HG03457 (cell line): ENCODE results near the gene ANP32B.
"Not testable (repeated sequence)": the region's sequence is repeated elsewhere in the genome, so short reads cannot be mapped to it uniquely, and the experiment has no call there.

Experiments
- ATAC-seq: cut with Tn5 transposase; IDR thresholded peaks from one replicate; pipeline ENCODE4 v1.9.1; 2021; ENCODE audit warnings: moderate number of reproducible peaks; ENCODE audit not compliant: unreplicated experiment

The ANP32B gene

GRCh38 chr9:97991818-97992217, 8.7 kb downstream of the ANP32B start:
- no peak for ATAC-seq

DNA sequence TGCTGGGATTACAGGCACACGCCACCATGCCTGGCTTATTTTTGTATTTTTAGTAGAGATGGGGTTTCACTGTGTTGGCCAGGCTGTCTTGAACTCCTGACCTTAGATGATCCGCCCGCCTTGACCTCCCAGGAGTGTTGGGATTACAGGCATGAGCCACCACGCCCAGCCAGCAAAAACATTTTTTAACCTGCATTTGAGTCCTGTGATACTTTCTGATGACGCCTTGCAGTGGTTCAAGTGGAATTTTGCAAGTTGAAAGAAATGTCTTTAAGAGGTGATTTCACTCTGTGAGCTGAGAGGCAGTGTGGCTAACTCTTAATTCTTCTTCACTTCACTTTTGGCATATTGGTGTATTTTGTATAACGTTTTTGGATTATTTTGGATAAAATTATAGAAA, 9.1 kb downstream of the ANP32B start:
- ATAC-seq: no peak

DNA sequence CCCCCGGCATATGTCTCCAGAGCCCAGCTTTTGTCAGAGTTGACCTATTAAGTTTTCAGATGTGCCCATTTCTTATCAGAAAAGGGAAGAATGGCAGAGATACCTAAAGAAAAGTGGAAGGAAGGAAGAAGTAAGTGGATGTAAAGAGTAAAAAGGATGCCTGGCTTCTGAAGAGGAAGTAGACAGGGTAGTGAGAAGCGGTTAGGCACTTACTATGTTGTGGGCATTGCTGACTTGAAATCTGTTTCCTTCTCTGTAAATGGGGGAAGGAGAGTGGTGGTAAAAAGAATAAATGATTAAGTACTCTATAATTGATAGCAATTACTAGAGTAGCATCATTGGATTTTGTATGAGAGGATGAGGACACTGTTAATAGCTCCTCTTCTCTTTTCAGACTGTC, 9.9 kb downstream of the ANP32B start:
- ATAC-seq: no peak

DNA sequence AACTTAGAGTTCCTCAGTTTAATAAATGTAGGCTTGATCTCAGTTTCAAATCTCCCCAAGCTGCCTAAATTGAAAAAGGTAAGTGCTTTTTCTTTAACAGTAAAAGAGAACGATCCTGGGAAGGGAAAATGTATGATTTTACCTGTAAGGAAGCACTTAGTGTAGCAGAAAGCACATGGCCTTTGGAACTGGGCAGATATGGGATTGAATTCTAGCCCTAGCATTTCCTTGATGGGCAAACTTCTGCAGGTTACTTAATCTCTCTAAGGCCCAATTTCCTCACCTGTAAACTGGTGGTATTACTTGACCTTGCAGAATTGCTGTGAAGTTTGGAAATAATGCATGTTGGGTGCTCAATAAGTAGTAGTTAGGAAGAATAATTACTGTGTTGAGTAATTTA, 11.6 kb downstream of the ANP32B start:
- no peak for ATAC-seq

GRCh38 chr9:97996676-97997075, 13.5 kb downstream of the ANP32B start:
- not testable (repeated sequence) for ATAC-seq

- no peak for ATAC-seq
Measured at GRCh38 chr9:97997330-97998276, 14.5 kb downstream of the ANP32B start.

GRCh38 chr9:98002808-98003207, 19.7 kb downstream of the ANP32B start:
- no peak for ATAC-seq

GRCh38 chr9:98006127-98006796, 23.1 kb downstream of the ANP32B start:
- no peak for ATAC-seq

GRCh38 chr9:98007251-98007928, 24.2 kb downstream of the ANP32B start:
- ATAC-seq: no peak

GRCh38 chr9:98008764-98009163, 25.6 kb downstream of the ANP32B start:
- no peak for ATAC-seq

GRCh38 chr9:98009437-98009836, 26.3 kb downstream of the ANP32B start:
- no peak for ATAC-seq

DNA sequence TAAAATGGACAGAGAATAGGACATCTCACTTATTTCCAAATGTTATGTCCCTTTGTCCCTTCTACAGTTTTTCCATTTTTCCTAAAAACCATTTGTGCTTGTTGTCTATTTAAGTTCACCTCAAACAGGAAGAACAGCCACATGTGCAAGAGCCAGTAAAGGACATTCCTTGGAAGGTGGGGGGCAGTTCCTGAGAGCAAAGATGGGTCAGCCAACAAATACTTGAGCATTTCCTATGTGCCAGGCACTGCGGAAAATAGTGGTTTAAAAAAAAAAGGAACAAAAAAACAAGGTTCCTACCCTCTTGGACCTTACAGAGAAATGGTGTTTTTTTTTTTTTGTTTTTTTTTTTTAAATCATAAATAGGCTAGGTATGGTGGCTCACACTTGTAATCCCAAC, 26.8 kb downstream of the ANP32B start:
- no peak for ATAC-seq

GRCh38 chr9:98010445-98010844, 27.3 kb downstream of the ANP32B start:
- ATAC-seq: no peak

DNA sequence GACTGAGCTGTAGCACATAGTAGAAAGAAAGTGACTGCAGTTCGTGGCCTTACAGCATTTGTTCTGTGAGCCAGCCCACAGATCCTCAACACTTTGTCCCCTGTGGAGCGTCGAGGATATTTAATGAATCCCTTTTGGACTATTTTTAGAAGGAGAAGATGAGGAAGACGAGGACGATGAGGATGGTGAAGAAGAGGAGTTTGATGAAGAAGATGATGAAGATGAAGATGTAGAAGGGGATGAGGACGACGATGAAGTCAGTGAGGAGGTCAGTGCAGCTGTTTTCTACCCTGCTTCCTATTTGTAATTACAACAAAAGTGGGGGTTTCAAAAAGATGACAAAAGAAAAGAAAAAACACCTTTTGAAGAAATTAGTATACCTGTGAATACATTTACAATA, 28.0 kb downstream of the ANP32B start:
- ATAC-seq: no peak

DNA sequence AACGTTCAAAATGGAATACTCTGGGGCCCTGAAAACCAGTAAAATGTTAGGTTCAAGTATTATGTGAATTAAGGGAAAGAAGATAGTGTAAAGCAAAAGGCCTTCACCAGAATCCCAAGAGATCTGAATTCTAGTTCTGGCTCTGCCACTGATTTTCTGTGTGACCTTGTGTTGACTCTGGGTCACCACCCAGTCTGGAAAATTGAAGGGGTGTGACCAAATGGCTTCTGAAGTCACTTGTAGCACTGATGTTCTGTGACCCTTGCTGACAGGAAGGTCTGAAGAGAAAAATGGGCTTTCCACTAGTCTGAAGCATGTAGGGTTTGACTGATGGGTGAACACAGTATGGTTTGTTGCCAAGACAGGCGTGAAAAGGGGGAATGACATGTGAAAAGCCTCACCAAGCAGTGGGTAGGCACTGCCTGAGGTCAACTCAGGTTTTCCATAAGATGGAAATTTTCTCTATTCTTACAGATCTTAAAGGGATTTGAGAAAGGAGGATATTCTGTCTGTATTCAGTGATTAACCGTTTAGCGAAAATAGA, 33.1 kb downstream of the ANP32B start:
- ATAC-seq: no peak

DNA sequence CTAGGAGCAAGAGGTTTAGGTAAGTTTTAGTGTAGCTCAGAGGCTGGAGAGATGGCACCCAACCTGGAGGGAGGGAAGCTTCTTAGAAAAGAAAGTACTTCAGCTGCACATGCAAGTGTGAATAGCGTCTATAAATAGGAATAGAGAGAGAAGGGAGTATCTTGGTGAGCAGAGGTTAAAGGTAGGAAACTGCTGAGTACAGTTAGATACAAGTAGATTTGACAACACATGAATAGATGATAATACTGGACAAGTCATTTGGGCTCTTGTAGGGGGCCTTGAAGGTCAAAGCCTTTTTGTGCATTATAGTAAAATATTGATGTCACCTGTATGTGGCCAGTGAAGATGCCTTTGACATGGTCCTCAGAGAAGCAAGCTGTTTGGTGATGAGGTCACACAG, 34.2 kb downstream of the ANP32B start:
- no peak for ATAC-seq

GRCh38 chr9:98018347-98018746, 35.2 kb downstream of the ANP32B start:
- ATAC-seq: no peak

- ATAC-seq: no peak
Measured at GRCh38 chr9:98019098-98019497, 36.0 kb downstream of the ANP32B start.

GRCh38 chr9:98019869-98020268, 36.7 kb downstream of the ANP32B start:
- not testable (repeated sequence) for ATAC-seq

GRCh38 chr9:98020476-98021145, 37.5 kb downstream of the ANP32B start:
- ATAC-seq: no peak
